ENCODE measurements around the gene RBM18. TPM values are rescaled to one million over a fixed set of nuclear protein-coding genes. Genes with fewer than 3 reads are reported as not detected.

The RBM18 gene
- total and polyA plus RNA-seq, 2 experiments from 2014 or later: 9.3 to 25.5 TPM

DNA sequence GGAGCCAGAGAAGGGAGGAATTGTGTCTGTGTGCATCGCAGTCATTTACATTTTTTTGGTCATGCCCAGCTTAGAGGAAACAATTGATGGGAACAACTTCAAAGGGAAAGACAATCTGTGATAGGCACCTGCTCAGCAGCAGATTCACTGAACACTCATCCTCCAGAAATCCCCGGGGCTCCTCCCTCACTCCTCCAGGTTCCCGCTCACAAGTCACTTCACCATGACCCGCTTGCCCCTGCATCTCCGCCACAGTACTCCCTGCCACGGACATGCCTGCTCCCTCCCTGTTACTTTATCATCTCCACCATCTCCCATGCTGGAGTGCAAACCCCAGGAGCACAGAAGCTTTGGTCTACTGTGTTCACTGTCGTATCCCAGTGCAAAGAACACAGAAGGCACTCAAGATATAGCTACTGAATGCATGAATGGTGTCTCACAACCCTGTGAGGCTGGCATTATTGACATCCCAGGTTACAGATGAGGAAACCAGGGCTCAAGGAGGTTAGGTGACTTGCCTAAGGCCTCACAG lies 52.1 kb downstream of the RBM18 start (continued):
- TF ChIP-seq, protein P1, sequence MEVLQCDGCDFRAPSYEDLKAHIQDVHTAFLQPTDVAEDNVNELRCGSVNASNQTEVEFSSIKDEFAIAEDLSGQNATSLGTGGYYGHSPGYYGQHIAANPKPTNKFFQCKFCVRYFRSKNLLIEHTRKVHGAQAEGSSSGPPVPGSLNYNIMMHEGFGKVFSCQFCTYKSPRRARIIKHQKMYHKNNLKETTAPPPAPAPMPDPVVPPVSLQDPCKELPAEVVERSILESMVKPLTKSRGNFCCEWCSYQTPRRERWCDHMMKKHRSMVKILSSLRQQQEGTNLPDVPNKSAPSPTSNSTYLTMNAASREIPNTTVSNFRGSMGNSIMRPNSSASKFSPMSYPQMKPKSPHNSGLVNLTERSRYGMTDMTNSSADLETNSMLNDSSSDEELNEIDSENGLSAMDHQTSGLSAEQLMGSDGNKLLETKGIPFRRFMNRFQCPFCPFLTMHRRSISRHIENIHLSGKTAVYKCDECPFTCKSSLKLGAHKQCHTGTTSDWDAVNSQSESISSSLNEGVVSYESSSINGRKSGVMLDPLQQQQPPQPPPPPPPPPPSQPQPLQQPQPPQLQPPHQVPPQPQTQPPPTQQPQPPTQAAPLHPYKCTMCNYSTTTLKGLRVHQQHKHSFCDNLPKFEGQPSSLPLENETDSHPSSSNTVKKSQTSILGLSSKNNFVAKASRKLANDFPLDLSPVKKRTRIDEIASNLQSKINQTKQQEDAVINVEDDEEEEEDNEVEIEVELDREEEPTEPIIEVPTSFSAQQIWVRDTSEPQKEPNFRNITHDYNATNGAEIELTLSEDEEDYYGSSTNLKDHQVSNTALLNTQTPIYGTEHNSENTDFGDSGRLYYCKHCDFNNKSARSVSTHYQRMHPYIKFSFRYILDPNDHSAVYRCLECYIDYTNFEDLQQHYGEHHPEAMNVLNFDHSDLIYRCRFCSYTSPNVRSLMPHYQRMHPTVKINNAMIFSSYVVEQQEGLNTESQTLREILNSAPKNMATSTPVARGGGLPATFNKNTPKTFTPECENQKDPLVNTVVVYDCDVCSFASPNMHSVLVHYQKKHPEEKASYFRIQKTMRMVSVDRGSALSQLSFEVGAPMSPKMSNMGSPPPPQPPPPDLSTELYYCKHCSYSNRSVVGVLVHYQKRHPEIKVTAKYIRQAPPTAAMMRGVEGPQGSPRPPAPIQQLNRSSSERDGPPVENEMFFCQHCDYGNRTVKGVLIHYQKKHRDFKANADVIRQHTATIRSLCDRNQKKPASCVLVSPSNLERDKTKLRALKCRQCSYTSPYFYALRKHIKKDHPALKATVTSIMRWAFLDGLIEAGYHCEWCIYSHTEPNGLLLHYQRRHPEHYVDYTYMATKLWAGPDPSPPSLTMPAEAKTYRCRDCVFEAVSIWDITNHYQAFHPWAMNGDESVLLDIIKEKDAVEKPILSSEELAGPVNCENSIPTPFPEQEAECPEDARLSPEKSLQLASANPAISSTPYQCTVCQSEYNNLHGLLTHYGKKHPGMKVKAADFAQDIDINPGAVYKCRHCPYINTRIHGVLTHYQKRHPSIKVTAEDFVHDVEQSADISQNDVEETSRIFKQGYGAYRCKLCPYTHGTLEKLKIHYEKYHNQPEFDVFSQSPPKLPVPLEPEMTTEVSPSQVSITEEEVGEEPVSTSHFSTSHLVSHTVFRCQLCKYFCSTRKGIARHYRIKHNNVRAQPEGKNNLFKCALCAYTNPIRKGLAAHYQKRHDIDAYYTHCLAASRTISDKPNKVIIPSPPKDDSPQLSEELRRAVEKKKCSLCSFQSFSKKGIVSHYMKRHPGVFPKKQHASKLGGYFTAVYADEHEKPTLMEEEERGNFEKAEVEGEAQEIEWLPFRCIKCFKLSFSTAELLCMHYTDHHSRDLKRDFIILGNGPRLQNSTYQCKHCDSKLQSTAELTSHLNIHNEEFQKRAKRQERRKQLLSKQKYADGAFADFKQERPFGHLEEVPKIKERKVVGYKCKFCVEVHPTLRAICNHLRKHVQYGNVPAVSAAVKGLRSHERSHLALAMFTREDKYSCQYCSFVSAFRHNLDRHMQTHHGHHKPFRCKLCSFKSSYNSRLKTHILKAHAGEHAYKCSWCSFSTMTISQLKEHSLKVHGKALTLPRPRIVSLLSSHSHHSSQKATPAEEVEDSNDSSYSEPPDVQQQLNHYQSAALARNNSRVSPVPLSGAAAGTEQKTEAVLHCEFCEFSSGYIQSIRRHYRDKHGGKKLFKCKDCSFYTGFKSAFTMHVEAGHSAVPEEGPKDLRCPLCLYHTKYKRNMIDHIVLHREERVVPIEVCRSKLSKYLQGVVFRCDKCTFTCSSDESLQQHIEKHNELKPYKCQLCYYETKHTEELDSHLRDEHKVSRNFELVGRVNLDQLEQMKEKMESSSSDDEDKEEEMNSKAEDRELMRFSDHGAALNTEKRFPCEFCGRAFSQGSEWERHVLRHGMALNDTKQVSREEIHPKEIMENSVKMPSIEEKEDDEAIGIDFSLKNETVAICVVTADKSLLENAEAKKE (CRISPR knock-in tag; IDR thresholded peaks at IDR 0.05): no peak
- TF ChIP-seq POLR2AphosphoS5 (IDR thresholded peaks at IDR 0.05; ENCODE audit: low read depth): no peak
- TF ChIP-seq EZH2phosphoT487 (IDR thresholded peaks at IDR 0.05; ENCODE audit: unreplicated experiment): no peak
- TF ChIP-seq CREB1 (CRISPR knock-in tag; IDR thresholded peaks at IDR 0.05; ENCODE audit: low read depth): no peak

DNA sequence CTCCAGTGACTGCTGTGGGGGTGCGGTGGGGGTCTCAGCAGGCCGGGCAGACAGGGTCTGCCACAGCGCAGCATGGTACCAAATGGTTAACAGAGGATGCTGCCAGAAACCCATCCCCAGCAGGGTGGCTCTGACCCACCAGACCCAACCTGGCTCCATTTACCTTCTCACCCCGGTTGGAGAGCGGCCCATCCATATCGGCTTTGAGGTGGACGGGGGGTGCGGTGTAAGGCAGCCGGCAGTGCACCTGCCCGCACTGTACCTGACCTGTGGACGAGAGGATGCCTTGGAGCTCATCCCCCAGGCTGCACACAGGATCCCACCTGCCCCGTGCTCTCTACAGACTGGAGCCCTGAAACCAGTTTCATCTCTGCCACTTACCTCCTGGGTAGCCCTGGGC lies 55.2 kb downstream of the RBM18 start:
- ATAC-seq: no peak
- Mint-ChIP-seq H3K9me3 (no peaks in the 10 kb centered on the region), H3K36me3 (ENCODE audit: low read depth) (no peaks in the 10 kb centered on the region; the same call in 2 of the 3 replicates), H3K4me3 (no peak overlapping the region), H3K27ac (no peak overlapping the region), H3K27me3 (ENCODE audit: insufficient read depth, low read depth, poor library complexity) (peaks cover 40% of the 10 kb centered on the region), H3K4me1 (peaks cover 11% of the 10 kb centered on the region)
- no peaks in the 10 kb centered on the region for H4K20me1 ChIP-seq (replicated peaks; ENCODE audit: insufficient read depth)
- H3K4me2 ChIP-seq: no peak overlapping the region
- H3K79me2 ChIP-seq (replicated peaks; ENCODE audit: insufficient read depth): no peaks in the 10 kb centered on the region
- no peak overlapping the region for H3K27ac ChIP-seq (ENCODE audit: low read depth)
- no peaks in the 10 kb centered on the region for H3K9me2 ChIP-seq (ENCODE audit: insufficient read depth)
- no peaks in the 10 kb centered on the region for H3K36me3 ChIP-seq (ENCODE audit: insufficient read depth)
- no peak overlapping the region for H2AFZ ChIP-seq
- no peak for DNase-seq (ENCODE audit: low spot score)
- peaks cover 37% of the 10 kb centered on the region for H3K27me3 ChIP-seq (ENCODE audit: insufficient read depth)
- 0 out of 2 replicates have a peak, but pooled peaks cover 6% of the 10 kb centered on the region for H3F3A ChIP-seq (replicated peaks; ENCODE audit: low read depth)
- no peak overlapping the region for H3K4me3 ChIP-seq
- H3K4me1 ChIP-seq (ENCODE audit: insufficient read depth): peaks cover 12% of the 10 kb centered on the region
- TF ChIP-seq, protein P1 (CRISPR knock-in tag; IDR thresholded peaks at IDR 0.05): no peak
- no peak for TF ChIP-seq ZNF331 (CRISPR knock-in tag; IDR thresholded peaks at IDR 0.05; ENCODE audit: low read depth)
- no peak for TF ChIP-seq STAT1 (IDR thresholded peaks at IDR 0.05; ENCODE audit: unreplicated experiment)
- no peak for TF ChIP-seq POLR2AphosphoS5 (IDR thresholded peaks at IDR 0.05; ENCODE audit: low read depth)
- no peak for TF ChIP-seq ZNF114 (CRISPR knock-in tag; IDR thresholded peaks at IDR 0.05)
- TF ChIP-seq EZH2phosphoT487 (IDR thresholded peaks at IDR 0.05; ENCODE audit: unreplicated experiment): no peak
- TF ChIP-seq JUNB (IDR thresholded peaks at IDR 0.05; ENCODE audit: unreplicated experiment): no peak
- no peak for TF ChIP-seq NANOG (IDR thresholded peaks at IDR 0.05; ENCODE audit: borderline replicate concordance)

Measured in GM23338 (cell line).